NCI-H2171 (cell line): ENCODE data around the gene TNPO1.
"Not testable (repeated sequence)": the region's sequence is repeated elsewhere in the genome, so short reads cannot be mapped to it uniquely, and the experiment has no call there.

Experiments used
- DNase-seq: peaks from one replicate; lab custom pipeline; 2025; lab: John Stamatoyannopoulos, UW

TNPO1 gene

GRCh38 chr5:72816284-72817075 is at the start of gene TNPO1:
TSS of gene TNPO1 (plus strand) at chr5:72816661. CDS start at chr5:72816738, 77 bp downstream.
- DNase-seq: peak; percentile 51

- DNase-seq: no peak
These were observed 49.0 kb upstream of the TNPO1 start for GRCh38 chr5:72767289-72768010.

DNA sequence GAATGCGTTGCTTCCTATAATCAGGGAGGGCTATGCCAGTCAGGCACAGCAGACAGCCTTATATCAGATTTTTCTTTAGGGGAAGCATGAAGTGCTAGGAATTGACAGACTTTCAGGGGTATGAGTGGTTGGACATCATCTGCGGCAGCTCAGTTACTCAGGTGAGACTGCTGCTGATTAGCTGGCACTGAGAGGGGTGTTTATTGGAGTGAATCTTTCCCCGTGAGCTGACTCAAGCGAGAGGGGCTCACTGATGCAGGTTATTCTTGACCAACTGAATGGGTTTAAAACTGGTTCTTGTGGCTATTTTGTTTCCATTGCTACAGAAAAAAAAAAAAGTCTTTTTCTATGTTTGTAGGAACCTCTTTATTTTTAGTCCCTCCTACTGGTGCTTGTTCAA is 46.2 kb upstream of the TNPO1 start:
- no peak for DNase-seq

DNA sequence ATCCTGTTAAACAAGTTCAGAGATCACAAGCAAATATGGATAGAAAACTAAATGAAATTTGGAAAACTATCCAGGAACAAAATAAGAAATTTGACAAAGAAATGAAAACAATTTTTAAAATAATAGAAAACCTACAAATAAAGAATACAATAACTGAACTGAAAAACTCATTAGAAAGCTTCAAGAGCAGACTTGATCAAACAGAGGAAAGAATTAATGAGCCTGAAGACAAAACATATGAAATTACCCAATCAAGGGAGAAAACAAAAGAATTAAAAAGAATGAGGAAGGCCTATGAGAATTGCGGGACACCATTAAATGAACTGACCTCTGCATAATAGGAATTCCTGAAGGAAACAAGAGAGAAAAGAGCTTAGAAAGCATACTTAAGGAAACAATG is 39.8 kb upstream of the TNPO1 start:
- no peak for DNase-seq

DNA sequence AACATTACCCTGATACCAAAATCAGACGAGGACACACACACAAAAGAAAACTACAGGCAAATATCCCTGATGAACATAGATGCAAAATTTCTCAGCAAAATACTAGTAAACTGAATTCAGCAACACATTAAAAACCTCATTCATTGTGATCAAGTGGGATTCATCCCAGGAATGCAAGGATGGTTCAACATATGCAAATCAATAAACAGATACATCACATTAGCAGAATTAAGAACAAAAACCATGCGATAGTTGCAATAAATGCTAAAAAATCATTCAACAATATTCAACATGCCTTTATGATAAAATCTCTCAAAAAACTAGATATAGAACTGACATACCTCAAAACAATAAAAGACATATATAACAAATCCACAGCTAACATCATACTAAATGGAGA is 36.9 kb upstream of the TNPO1 start:
- DNase-seq: no peak

- DNase-seq: no peak
These were observed 33.1 kb upstream of the TNPO1 start for GRCh38 chr5:72783354-72783753.

GRCh38 chr5:72784129-72784528 is 32.3 kb upstream of the TNPO1 start:
- DNase-seq: no peak

DNA sequence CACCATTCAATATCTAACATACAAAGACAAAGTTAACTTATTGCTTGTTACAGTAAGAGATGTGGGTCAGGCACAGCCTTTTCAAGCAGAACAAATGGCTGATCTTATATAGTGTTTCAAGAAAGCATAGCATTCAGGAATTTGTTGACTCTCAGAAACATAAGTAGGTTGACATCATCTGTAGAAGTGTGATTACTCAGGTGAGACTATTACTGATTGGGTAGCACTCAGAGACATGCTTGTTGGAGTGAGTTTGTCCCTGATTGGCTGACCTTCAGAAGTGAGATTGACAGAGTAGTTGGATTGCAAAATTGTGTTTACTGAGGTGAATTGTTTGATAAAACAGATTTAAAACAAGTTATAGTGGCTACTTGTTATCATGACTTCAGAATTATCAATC is 30.7 kb upstream of the TNPO1 start:
- no peak for DNase-seq

DNA sequence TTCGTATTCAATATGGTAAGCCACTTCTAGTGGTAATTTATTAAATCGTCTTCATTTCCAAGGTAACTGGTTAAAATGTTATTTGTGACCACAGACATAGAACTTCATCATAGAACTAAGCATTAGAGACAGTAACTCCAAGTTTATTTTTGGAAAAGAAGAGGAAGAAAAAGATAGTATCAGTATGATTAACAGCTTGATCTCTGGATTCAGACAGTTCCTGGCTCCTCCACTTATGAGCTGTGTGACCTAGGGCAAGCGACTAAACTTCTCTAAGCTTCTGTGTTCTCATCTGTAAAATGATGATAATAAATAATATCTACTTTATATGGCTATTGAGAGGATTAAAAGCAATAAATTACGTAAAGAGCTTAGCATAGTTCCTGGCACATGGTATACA is 29.8 kb upstream of the TNPO1 start:
- DNase-seq: no peak

GRCh38 chr5:72788866-72789505 is 27.5 kb upstream of the TNPO1 start:
- no peak for DNase-seq

DNA sequence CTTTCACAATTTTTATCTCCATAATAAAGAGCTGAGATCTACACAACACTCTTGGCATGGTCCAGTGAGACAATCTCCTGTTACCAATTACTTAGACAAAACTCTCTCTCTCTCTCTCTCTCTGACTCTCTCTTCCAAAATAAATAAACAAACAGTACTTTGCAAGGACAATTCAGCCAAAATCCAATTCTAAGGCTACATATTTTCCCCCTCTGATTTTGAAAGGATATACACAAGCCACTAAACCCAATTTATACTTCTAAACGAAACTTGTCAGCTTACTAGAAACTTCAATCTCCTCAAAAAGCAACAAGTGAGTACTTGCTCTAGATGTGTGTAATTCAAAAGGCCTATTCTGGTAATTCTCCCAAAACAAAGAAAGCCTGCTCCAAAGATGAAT is 26.3 kb upstream of the TNPO1 start:
- DNase-seq: no peak

GRCh38 chr5:72792662-72793061 is 23.8 kb upstream of the TNPO1 start:
- DNase-seq: not testable (repeated sequence)

- DNase-seq: no peak
These were observed 20.5 kb upstream of the TNPO1 start for GRCh38 chr5:72796001-72796400.

DNA sequence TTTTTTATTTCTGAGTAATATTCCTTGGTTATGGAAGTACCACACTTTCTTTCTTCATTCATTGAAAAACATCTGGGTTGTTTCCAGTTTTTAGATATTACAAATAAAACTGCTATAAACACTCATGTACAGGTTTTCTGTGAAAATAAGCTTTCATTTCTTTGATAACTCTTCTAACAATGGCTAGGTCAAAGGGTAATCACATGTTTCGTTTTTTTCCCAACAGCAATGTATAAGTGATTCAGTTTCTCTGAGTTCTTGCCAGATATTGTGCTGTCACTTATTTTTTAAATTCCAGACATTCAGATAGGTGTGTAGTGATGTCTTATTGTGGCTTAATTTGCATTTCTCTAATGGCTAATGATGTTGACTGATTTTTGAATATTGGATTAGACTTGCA is 16.7 kb upstream of the TNPO1 start:
- no peak for DNase-seq

GRCh38 chr5:72808637-72809036 is 7.8 kb upstream of the TNPO1 start:
- not testable (repeated sequence) for DNase-seq

- DNase-seq: no peak
These were observed 4.6 kb upstream of the TNPO1 start for GRCh38 chr5:72811849-72812248.

- DNase-seq: no peak
These were observed 4.0 kb upstream of the TNPO1 start for GRCh38 chr5:72812488-72812887.

DNA sequence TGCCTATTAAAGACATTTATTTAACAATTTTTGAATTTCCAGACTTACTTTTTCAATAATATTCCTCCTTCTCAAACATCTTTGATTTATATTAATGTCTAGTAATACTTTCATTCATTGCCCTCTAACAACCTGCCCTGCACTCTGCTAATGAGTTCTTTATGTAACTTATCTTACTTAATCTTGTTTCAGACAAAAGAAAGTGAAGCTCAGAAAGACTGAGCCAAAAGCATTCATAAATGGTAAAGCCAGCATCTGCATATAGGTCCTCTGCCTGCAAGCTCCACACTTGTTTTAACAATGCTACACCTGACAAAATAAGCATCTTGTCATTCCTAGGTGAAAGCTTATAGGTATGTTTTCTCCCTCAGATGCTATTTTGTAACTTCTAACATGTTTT is 2.4 kb upstream of the TNPO1 start:
- DNase-seq: no peak

- DNase-seq: no peak
These were observed 1.6 kb upstream of the TNPO1 start for GRCh38 chr5:72814864-72815263.

DNA sequence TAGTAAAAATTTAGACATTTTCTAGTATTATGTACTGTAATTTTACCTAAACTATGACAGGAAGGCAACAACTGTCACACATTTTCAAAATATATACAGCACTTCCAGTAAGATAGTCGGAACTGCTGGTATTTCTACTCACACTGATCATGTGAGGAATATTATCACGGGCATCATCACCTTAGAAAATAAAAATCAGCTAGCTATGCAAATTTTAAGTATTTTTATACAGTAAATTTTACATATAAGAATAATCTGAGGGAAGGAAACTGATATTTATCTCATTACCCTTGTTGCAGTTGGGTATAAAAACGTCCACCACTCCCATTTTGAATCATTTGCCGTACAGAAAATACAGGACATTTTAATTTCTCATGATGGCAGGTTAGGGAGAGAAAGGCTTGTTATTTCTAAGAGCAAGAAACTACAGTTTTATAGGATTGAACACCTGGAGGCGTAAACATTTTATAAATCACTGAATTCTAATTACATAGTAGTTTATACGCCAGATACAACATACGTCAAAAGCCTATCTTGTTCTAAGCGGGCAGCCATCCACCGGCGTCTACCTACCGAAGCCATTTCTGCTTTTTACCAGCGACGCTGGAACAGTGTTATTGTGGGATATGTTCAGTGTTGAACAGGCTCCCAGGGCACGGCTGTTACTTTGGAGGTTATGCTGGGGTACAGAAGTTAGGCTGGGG is 729 bp upstream of the TNPO1 start:
- no peak for DNase-seq

- no peak for DNase-seq
These were observed 618 bp downstream of the TNPO1 start for GRCh38 chr5:72817076-72817481.

DNA sequence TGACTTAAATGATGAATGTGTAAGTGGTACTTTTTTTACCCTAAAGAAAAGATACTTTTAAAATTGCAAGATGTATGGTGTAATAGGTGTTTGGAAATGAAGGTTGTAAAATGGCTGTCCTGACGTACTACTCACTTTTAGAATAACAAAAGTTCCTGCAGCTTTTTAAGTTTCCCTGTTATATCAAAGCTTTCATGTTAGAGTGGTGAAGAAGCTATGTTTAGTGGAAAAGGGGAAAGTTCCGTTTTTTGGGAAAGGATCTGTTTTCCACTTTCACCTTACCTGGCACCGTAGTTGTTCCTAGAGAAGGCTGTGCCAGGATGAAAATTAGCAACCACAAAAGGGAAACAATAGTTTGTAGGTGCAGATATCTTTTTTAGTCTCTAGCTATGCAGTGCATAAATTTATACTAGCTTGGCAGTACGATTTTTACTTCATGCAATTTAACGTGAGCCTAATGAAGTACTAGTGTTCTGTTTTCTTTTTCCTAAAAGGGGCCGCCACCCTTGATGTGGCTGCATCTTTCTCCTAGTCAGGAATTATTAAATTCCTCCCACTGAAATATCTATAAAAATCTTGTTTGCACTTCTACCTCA is 1.3 kb downstream of the TNPO1 start:
- DNase-seq: no peak
